Measurements from ENCODE around the gene CYP27C1. TPM values are rescaled to one million over a fixed set of nuclear protein-coding genes. Genes with fewer than 3 reads are reported as not detected.

CYP27C1 gene
- total RNA-seq, 4 donors from 2014 or later = 0.38 to 0.98 (median 0.51) TPM; not detected in 1

- no peak for TF ChIP-seq CTCF (IDR thresholded peaks at IDR 0.05; ENCODE audit: low read depth)
Observed at GRCh38 chr2:127199223-127199622, 20.9 kb downstream of the CYP27C1 start.

- TF ChIP-seq CTCF (IDR thresholded peaks at IDR 0.05; ENCODE audit: low read depth) = no peak
Observed at GRCh38 chr2:127197475-127198385, 22.4 kb downstream of the CYP27C1 start.

GRCh38 chr2:127196998-127197397 is 23.1 kb downstream of the CYP27C1 start:
- no peak for TF ChIP-seq CTCF (IDR thresholded peaks at IDR 0.05; ENCODE audit: low read depth)

- no peak for TF ChIP-seq CTCF (IDR thresholded peaks at IDR 0.05; ENCODE audit: low read depth)
Observed at GRCh38 chr2:127196549-127196948, 23.6 kb downstream of the CYP27C1 start.

- TF ChIP-seq CTCF (IDR thresholded peaks at IDR 0.05; ENCODE audit: low read depth) = no peak
Observed at GRCh38 chr2:127195140-127196074, 24.7 kb downstream of the CYP27C1 start.

- no peak for TF ChIP-seq CTCF (IDR thresholded peaks at IDR 0.05; ENCODE audit: low read depth)
Observed at GRCh38 chr2:127194447-127194846, 25.7 kb downstream of the CYP27C1 start.

GRCh38 chr2:127193967-127194280 is 26.2 kb downstream of the CYP27C1 start:
- no peak for TF ChIP-seq CTCF (IDR thresholded peaks at IDR 0.05; ENCODE audit: low read depth)
